T1000 (cell line): ENCODE measurements around the gene NCBP3.
"Not testable (repeated sequence)": the region's sequence is repeated elsewhere in the genome, so short reads cannot be mapped to it uniquely, and the experiment has no call there.

Source experiments
- DNase-seq: peaks from one replicate; lab custom pipeline; 2025; ENCODE audit warnings: mixed read lengths; lab: John Stamatoyannopoulos, UW

NCBP3 gene

DNA sequence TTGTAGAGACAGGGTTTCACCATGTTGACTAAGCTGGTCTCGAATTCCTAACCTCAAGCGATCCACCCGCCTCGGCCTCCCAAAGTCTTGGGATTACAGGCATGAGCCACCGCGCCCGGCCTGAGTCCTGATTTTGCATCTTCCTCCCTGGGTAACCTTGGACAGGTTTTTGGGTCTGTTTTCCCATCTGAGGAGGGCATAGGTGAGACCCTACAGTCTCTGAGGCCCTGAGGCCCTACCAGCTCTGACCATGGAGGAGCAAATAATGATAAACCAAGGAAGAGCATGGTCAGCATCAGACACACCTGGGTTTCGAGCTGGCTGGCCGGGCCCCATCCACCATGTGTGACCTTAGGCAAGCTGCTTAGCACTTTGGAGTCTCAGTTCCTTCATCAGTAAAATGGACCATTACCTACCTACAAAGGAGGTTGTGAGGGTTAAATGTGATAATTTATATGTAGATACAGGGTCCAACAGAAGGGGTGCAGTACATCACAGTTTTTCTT, 1.2 kb upstream of the NCBP3 start:
- DNase-seq, result no peak

DNA sequence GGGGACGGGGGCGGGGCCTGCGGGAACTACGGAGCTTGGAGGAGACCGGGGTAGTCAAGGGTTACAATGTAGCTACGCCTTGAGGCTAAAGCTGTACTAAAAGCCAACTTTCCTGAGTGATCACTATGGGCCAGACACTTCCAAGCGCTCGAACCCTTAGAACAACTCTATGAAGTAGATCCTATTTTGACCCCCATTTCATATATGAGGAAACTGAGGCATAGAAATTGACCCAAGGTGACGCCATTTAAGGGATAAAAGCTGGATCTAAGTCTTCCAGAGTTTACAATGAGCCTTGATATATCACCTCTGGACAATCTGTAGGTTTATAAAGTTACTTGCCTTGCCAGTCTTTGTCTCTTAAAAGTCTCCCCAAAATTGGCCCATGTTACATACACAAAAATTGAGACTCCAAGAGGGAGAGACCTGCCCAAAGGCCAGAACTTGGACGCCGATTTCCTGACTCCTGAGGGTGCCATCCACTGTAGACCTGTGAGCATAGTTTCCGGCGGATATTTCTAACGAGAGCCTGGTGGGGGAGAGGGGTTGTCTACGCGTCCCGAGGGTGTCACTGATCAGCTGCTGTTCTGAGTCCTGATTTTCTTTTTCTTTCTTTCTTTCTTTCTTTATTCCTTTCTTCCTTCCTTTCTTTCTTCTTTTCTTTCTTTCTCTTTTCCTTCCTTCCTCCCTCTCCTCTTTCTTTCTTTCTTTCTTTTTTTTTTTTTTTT, 555 bp upstream of the NCBP3 start:
- no peak for DNase-seq

DNA sequence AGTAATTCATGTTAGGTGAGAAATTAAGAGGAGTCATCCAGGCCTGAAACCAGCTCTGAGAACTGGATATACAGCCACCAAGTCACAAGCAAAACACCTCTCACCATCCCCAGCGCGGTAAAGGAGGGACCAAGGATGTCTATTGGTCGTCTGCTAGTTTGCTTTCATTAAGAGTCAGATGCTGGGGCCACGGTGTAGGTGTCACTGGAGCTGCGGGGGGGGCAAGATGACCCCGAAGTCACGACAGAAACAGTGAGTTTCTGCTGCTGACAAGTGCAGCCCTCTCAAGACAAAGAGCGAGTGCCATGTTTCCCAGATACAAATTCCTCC, 790 bp downstream of the NCBP3 start:
- no peak for DNase-seq

DNA sequence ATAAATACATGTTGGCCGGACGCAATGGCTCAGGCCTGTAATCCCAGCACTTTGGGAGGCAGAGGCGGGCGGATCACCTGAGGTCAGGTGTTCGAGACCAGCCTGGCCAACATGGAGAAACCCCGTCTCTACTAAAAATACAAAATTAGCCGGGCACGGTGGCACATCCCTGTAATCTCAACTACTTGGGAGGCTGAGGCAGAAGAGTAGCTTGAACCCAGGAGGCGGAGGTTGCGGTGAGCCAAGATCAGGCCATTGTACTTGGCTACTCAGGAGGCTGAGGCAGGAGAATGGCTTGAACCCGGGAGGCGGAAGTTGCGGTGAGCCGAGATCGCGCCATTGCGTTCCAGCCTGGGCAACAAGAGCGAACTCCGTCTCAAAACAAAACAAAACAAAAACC, 1.5 kb downstream of the NCBP3 start:
- DNase-seq, result not testable (repeated sequence)

DNA sequence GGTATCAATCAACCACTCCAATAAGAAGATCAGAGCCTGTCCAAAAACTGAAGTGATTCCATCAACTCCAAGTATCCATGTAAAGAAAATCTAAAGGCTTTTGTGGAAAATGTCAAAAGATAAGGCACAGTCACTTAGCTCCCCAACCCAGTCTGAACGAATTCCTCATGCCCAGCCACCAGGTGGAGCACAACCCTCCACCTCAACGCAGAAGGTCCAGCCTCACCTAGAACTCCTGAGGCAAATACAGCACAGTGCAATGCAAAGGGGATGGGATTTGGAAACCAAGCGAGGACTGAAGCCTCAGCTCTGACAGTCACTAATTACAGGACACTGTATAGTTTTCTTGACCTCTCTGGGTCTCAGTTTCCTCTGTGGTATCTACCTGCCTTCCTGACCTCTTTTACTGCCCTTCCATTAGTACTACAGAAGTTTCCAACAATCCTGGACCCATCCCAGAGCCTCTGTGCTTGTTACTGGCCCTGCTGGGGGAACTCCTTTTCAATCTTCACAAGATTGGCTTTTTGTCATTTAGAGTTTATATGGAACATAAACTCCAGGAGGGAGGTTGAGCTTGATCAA, 2.0 kb downstream of the NCBP3 start:
- no peak for DNase-seq

DNA sequence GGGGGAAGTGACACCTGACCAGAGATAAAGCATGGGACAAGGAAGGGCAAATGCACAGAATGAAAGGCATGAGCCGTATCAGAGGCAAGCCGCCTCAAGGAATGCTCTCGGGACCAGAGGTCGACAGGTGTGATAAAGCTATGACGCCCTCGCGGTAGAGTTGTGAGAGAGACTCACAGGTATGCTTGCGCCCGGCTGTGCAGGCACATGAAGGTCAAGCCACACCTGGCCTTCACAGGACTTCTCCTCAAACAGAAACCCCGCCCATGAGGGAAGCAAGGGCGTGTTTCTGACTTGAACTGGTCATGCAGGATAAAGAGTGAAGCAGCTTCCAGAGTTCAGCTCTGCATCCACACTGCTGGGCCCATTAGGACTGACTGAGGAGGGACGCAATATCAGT, 7.8 kb downstream of the NCBP3 start:
- DNase-seq, result no peak

DNA sequence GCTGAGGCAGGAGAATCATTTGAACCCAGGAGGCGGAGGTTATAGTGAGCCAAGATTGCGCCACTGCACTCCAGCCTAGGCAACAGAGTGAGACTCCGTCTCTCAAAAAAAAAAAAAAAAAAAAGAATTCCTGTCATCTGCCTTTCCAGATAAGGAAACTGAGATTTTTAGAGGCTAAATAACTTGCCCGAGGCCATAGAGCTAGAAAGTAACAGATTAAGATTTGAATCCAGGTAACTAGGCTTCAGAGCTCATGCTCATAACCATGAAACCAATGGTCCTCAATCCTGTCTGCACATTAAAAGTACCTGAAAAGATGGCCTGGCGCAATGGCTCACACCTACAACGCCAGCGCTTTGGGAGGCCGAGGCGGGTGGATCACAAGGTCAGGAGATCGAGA, 9.5 kb downstream of the NCBP3 start:
- no peak for DNase-seq

DNA sequence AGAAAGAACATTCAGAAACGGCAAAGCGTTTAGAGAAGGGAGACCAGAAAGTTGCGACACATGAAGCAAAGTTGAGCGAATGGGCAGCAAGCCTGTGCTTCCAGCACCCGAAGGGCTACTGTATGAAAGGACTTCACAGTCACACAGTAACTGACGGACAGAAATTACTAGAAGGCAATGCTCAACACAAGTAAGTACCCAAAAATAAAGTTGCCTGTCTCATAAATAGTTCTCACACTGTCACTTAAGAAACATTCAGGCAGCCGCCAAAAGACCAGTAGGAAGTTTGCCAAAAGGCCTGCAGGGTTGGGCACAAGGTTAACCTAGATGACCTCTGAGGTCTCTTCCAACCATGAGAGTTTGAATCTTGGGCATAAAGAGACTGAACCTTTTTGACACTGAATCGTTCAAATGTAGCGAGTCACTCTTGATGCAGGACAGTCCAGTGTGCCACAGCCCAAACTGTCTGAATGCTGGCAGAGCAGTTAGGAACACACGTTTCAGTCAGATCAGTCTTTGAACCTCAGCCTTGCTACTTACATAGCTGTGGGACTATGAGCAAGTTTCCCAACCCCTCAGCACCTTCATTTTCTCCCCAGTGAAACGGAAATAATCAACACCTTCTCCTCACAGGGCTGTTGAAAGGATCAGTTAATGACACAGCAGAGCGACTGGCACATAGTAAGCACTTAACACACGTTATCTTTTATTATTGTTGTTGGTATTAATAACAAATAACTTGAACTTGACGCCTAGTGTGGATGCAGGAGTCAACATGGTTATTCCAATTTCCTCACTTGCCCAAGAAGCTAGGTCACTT, 10.4 kb downstream of the NCBP3 start:
- no peak for DNase-seq

DNA sequence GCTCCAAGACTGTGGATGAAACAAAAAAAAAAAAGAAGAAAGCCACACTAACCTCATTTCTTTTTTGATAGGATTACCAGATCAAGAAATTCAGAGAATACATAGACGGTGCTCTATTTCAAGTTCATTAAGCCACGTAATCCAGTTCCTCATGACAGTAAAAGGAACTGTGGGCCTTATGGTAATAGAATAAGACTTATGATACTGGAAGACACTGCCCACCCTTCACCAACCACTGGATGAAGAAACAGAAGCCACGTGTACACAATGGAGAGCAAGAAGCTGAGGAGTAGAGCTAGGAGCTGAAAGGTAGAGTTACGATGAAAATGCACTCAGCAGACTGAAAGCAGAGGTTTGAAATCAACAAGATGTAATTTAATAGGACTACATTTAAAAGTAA, 11.2 kb downstream of the NCBP3 start:
- DNase-seq, result no peak

DNA sequence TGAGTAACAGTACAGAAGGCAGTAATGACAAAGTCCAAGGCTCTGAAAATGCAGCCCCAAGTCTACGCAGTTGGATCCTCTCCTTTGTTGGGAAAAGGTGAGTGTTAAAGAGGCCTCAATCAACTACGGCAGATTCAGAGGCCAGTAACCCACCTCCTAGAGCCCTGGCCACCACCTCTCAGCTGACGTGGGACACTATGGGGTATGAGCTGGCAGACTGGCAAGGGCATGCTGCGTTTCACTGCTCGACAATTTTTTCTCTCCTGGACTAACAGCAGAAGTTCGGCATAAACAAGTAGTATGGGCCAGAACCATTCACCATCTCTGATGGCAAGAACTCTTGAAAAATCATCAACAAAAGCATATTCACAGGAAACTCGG, 17.2 kb downstream of the NCBP3 start:
- DNase-seq, result no peak

DNA sequence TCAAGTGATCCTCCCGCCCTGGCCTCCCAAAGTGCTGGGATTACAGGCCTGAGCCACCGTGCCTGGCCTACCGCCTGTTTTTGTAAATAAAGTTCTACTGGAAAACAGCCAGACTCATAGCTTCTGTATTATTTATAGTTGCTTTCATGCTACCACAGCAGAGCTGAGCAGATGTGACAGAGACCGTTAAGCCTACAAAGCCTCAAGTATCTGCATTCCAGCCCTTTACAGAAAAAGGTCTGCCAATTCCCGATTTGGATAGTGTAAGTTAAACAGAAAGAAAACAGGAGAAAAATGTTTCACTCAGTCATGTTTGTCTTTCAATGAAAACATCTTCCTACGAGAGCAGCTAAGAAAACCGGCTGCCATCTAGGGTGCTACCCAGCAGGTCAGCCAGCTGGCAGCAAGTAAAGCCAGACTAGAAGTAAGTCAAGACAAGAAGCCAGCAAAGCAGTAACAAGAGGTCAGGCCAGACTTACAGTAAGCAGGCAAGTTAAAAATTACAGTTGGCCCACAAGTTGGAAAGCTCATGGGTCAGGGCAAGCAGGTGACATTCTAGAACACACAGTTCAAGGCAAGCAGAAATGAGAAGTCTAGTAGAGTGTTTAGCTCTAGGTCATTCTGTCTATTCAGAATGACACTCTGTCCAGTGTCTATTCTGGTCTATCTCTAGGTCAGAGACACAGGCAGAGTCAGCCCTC, 17.7 kb downstream of the NCBP3 start:
- no peak for DNase-seq

DNA sequence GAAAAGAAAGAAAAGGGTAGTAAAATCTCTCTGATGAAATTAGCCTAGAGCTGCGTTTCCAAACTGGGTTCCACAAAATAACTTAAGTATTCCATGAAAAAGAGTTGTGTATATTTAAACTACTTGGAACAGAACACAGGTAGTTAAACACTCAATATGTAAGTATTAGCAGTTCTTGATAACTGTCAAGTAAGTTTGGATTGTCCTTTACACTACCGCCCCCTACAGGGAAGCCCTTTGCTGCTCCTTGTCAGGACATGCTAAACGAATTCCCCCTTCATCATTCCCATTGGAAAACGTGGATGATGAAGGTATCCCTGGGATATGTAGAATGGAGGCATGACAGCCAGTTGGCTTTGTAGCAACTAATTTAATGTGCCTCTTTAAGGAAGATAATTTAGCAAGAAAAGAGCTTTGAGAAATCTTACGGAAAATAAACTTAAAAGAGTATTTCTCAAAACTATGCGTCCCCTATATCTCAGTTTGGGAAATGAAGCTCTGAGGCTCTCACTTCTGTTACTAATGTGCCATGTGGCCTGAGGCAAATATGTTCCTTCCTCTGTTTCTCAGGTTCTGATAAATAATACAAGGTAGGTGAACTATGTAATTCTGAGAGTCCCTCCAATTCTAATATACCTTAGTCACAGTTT, 18.8 kb downstream of the NCBP3 start:
- DNase-seq, result no peak

DNA sequence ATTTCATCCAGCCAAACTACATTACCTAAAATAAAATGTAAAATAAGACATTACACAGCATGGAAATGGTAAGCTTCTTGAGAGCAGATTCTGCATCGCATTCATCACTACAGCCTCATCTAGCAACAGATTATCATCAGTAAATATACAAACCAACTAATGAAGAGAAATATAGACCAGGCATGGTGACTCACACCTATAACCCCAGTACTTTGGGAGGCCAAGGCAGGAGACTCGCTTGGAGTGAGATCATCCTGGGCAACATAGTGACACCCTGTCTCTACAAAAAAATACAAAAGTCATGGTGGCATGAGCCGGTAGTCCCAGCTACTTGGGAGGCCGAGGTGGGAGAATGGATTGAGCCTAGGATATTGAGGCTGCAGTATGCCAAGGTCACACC, 19.9 kb downstream of the NCBP3 start:
- no peak for DNase-seq

DNA sequence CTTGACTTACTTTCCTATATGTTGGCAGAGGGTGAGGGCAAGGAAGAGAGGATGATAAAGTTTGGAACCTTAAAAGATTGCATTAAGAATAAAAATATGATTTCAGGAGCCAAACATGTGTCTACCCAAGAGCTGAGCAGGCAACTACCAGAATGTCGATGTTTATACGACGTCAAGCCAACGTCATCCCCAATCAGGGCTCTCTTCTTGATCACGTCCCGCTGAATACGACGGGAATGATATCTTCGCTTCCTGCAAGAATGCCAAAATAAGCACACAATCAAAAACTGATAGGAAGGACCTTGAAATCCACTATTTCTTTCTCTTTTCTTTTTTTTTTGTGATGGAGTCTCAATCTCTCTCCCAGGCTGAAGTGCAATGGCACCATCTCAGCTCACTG, 24.9 kb downstream of the NCBP3 start:
- DNase-seq, result no peak

DNA sequence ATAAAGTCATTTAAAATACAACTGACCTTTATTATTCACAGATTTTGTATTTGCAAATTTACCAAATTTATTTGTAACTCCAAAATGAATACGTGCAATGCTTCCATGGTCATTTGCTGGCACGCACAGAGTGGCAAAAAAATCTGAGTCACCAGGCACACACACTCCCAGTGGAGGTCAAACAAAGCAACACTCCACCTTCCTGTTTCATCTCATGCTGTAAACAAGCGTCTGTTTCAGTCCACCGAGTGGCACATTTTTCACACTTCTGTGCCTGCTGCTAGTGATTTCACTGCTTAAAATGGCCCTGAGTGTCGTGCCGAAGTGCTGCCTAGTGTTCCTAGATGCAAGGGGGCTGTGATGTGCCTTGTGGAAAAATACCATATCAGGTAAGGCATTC, 27.3 kb downstream of the NCBP3 start:
- DNase-seq, result no peak

DNA sequence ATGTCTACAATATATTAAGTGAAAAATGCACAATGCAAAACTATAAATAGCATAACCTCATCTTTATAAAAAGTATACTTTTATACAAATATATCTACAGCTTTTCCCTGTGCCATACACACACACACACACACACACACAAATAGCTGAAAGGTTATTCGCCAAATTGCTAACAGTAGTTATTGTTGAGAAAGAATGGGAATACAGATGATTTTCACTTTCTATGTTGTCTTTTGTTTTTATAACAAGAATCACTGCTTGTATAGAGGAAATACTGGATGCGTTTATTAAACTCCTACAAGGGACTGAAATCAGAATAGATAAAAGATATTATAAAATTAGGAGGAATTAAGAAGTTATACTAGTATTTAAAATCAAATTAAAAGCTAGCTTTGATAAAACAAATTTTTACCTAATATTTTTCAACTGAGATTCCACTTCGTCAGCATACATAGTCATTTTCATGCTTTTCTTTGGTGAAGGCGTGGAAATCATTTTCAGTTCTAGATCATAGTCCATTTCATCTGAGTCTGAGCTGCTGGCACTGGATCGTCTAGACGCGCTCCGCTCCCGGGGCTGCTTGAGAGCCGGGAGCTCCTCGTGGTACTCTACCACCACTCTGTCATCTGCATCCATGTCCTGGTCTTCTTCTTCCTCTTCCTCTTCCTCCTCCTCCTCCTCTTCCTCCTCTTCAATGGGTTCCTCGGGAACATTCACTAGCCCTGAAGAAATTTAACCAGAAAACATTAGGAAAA, 28.0 kb downstream of the NCBP3 start:
- no peak for DNase-seq

DNA sequence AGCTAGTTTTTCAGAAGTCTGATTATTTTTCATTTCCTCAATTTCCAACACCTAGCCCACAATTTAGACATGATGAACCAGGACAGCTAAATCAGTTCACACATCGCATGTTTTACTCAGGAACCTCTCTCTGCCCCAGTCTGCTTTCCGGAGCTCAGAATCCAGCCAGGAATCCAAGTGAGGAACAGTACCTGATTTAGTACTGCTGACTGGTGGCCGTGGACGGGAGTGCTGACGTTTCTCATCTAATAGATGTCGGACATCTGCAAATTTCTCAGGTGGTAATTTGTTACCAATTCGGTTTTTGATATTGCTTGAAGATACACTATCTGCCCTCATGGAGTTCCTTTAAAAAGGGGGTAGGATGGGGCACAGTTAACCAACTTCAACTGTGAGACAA, 30.1 kb downstream of the NCBP3 start:
- no peak for DNase-seq

DNA sequence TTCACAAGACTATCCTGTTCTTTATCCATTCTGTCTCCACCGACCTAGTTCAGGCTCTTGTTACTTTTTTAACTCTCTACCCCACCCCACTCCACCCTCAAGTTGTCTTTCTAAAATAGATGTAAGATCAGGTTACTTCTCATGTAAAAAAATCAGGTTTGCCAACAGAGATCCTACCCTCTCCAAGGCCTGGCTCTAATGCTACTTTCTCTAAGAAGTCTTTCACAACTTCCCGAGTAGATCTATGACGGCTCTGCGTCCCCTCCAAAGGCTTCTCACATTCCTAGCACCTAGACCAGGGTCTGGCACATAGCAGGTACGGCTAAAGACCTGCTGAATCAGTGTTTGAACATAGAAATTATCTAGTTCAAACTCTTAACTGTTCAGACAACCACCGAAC, 30.9 kb downstream of the NCBP3 start:
- DNase-seq, result no peak

DNA sequence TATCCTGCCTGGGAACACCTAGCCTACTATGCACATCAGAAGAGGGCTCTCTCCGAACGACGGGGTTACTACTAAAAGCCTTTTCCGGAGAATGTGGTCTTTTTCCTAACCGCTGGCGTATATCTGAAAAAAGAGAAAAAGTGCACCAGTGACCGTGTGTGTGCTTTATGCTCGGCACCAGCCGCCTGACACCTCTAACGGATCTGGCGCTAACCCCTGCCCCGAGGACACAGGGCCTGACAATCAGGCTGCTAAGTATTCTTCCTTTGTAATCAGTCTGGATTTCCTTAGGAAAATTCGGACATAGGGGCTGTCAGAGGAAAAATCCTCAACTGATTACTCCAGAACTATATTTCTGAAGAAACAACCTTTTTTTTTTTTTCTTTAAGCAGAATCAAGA, 31.7 kb downstream of the NCBP3 start:
- DNase-seq, result no peak

DNA sequence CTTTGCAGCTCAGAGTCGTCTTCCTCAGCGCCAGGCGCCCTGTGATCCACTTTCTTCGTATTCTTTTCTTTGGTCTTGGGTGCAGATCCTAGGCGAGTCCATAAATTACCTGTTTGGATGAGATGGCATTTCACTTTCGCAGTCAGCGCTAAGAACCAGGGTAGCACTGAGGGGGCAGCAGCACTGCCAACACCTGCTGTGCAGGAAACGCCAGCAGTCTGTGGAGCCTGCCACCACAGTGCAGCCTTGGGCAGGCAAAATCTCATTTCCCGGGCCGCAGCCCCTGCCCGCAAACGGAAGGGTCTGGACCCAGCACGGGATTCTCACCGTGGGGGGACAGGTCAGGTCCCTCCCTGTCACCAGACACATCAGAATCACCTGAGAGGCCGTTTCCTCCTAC, 32.9 kb downstream of the NCBP3 start:
- DNase-seq, result no peak

DNA sequence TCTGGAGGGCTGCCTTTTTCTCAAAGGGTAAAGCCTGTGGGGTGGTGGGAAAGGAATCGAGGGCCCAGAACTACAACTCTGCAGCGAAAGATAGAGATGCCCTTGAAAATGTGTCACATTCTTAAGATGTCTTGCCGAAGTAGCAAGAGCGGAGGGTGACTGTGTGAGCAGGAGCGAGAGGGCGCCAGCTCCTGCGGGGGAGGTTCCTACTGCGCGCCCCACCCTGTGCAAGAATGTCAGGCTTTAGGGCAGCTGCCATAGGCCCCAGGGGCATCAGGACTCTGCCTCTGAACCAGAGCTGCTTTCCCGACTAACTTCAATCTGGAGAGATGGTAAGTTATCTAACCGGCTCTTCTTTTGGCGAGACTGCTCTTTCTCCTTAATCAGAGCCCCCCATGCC, 33.3 kb downstream of the NCBP3 start:
- no peak for DNase-seq
